GM10266 (cell line): ENCODE results near the gene IBTK.

Source experiments
- DNase-seq: peaks from one replicate; pipeline ENCODE4 v3.0.0; 2012; ENCODE audit errors: extremely low spot score
- TF ChIP-seq, protein P1 (sequence below): IDR thresholded peaks from 2 replicates; pipeline ENCODE4 v1.5.1; 2012; ENCODE audit warnings: mild to moderate bottlenecking, low read depth; ENCODE audit not compliant: control insufficient read depth, insufficient read depth; ENCODE audit errors: missing control alignments

IBTK gene

DNA sequence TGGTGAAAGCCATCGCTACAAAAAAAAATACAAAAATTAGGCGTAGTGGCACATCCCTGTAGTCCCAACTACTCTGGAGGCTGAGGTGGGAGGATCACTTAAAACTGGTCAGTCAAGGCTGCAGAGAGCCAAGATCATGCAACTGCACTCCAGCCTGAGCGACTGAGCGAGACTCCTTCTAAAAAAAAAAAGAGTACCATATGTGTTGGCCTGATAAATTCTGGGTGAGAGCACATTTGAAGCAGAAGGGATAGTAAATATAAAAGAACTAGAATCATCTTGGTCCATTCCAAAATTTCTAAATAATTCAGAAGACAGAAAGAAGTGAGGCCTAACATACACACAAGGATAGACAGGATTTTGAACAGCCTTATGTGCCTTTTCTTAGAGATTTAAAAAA, 2.2 kb downstream of the IBTK start:
- TF ChIP-seq, protein P1, sequence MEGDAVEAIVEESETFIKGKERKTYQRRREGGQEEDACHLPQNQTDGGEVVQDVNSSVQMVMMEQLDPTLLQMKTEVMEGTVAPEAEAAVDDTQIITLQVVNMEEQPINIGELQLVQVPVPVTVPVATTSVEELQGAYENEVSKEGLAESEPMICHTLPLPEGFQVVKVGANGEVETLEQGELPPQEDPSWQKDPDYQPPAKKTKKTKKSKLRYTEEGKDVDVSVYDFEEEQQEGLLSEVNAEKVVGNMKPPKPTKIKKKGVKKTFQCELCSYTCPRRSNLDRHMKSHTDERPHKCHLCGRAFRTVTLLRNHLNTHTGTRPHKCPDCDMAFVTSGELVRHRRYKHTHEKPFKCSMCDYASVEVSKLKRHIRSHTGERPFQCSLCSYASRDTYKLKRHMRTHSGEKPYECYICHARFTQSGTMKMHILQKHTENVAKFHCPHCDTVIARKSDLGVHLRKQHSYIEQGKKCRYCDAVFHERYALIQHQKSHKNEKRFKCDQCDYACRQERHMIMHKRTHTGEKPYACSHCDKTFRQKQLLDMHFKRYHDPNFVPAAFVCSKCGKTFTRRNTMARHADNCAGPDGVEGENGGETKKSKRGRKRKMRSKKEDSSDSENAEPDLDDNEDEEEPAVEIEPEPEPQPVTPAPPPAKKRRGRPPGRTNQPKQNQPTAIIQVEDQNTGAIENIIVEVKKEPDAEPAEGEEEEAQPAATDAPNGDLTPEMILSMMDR: no peak
- no peak for DNase-seq

DNA sequence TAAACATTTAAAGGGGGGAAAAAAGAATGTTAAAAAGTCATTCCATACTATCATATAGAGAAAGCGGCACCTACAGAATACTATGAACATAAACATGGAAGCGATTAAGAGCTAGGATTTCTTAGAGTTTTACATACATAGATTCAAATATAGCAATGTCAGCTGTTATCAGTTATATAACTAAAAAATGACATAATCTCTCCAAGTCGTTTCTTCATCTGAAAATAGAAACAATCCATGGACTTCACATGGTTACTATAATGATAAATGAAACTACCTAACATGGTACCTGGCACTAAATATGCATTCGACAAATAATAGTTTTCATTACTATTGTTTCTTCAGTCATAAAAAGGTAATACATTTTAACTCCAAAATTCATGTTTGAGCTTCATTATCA, 3.7 kb downstream of the IBTK start:
- TF ChIP-seq, protein P1: no peak
- DNase-seq: no peak

DNA sequence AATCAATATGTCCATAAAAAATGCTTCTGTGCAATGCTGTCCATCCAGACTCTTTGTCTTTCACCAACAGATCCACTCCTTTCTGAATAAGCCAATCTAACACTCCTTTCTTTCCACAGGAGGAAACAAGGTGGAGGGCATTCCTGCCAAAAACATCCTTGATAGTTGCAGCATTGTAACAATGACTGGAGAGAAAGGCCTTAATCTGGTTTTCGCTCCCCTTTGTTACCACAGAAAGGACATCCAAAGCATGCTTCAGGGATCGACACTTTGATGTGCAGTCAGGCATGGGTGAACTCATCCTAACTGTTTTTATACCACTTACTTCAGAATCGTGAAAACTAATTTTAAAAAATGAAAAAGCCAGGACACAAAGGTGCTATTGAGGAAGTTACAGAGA, 7.4 kb downstream of the IBTK start:
- TF ChIP-seq, protein P1: no peak
- no peak for DNase-seq

DNA sequence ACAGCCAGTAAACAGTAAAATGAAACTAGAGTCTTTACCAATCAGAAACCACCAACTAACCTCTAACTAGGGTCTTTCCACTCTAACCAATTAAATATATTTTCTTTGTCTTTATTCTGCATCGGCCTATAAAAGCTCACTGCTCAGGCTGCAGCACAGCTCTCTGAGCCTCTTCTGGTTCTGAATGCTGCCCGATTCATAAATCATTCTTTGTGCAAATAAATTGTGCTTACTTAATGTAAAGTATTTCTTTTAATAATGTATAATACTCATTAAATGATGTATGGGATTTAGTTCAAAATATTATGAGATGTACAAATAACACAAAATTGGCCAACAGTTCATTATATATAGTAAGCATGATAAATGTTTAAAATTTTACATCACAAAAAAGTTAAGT, 7.9 kb downstream of the IBTK start:
- TF ChIP-seq, protein P1: no peak
- DNase-seq: no peak

DNA sequence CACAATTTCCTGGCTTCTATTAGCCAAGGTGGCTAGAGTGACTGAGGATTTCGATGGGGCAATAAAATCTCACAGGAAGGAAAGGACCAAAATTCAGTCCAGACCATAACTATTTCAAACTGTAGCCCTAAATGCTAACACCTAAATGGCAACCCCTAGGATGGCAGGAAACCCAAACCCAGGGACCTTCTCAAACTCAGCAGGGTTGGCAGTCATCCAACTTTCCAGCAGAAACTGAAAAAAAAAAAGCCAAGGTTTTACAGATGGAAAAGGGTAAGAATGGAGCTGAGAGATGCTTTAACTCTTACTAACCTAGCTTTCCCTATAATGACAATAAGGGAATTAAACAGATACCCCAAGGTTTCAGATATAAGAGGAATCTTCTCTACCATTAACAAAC, 10.5 kb downstream of the IBTK start:
- DNase-seq: no peak
- TF ChIP-seq, protein P1: no peak

DNA sequence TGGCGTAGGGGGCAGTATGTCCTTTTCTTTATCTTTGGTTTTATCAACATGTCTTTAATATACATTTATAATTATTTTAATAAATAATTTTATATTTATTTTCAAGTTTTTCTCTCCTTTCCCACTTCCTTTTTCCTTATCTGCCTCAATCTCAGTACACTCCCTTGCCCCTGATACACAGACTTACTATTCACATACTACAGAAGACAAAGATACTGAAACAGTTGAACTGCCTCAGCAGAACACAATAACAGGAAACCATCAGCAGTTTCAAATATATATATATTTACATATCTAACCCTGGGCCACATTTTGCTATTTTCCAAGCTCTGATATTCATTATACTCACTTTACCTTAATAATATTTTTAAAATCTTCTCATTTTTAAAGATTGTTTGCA, 19.8 kb downstream of the IBTK start:
- peak; percentile 13 for DNase-seq
- TF ChIP-seq, protein P1: no peak

DNA sequence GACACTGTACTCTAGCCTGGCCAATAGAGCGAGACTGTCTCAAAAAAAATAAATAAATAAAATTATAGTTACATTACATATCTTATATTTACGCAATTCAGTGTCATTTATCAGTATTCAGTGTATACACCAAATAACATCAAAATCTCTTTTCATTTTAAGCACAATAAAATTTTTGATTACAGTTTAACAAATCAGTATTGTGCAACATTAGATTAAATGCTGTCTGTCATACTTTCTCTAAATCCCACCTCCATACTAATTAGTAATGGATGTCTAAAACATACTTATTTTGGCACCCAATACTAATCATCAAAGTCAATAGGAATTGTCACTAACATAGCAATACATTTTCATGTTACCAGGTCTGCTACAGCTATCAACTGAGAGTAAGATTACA, 27.4 kb downstream of the IBTK start:
- TF ChIP-seq, protein P1: no peak
- no peak for DNase-seq
